H1 (cell line): ENCODE measurements around the gene MC5R. TPM values are rescaled to one million over a fixed set of nuclear protein-coding genes. Genes with fewer than 3 reads are reported as not detected.
A peak's percentile ranks its signal among the peaks of the same experiment; 100 is the strongest.

ENCODE experiments used
- CTCF ChIA-PET: fragments of 300-600 bp; sonication (Branson Sonifier 250); formaldehyde crosslinking; loops from one replicate; lab custom pipeline; 2021; ENCODE audit not compliant: partially characterized antibody; lab: Charles Lee
- POLR2A ChIA-PET: fragments of 300-600 bp; sonication (Branson Sonifier 250); formaldehyde crosslinking; loops from one replicate; lab custom pipeline; 2021; ENCODE audit warnings: inconsistent platforms; ENCODE audit not compliant: partially characterized antibody; lab: Charles Lee
- DNase-seq, 2 experiments: peaks; one replicate each; pipeline versions ENCODE4 v3.0.0 to v3.0.0-alpha.2; 2010 to 2022; ENCODE audit warnings: low spot score in 2 of 2, low read depth in 1 of 2, mixed read lengths in 1 of 2
- FAIRE-seq: peaks from 2 replicates; lab custom pipeline; 2011; peaks lifted over from hg19 to GRCh38; lab: Jason Lieb, UNC
- H2AFZ ChIP-seq: 2 replicates; pipeline ENCODE4 v1.8.1; 2012; ENCODE audit warnings: low read length, inconsistent platforms
- H2AK5ac ChIP-seq: 2 replicates; pipeline ENCODE4 v1.6.1; 2013; ENCODE audit warnings: low read depth, low read length
- H2BK120ac ChIP-seq: replicated peaks from 2 replicates; pipeline ENCODE3; 2013; ENCODE audit warnings: low read depth, low read length, inconsistent platforms
- H2BK12ac ChIP-seq: 2 replicates; pipeline ENCODE4 v1.6.1; 2013; ENCODE audit warnings: low read depth, low read length
- H2BK15ac ChIP-seq: 2 replicates; pipeline ENCODE4 v1.6.1; 2013; ENCODE audit warnings: low read length
- H2BK20ac ChIP-seq: 2 replicates; pipeline ENCODE4 v1.6.1; 2013; ENCODE audit warnings: low read length
- H2BK5ac ChIP-seq: 2 replicates; pipeline ENCODE4 v1.6.1; 2013; ENCODE audit warnings: low read depth, low read length
- H3K14ac ChIP-seq: 2 replicates; pipeline ENCODE4 v1.6.1; 2013; ENCODE audit warnings: inconsistent platforms; ENCODE audit not compliant: insufficient read length
- H3K18ac ChIP-seq: 2 replicates; pipeline ENCODE4 v1.6.1; 2013; ENCODE audit warnings: low read length; ENCODE audit errors: extremely low read depth
- H3K23ac ChIP-seq: 2 replicates; pipeline ENCODE4 v1.6.1; 2013; ENCODE audit warnings: inconsistent platforms; ENCODE audit not compliant: insufficient read length
- H3K23me2 ChIP-seq: 2 replicates; pipeline ENCODE4 v1.6.1; 2013; ENCODE audit warnings: low read depth, low read length
- H3K27ac ChIP-seq: 2 replicates; pipeline ENCODE4 v1.6.1; 2011; ENCODE audit warnings: low read depth, low read length, inconsistent platforms
- H3K27me3 ChIP-seq, 4 experiments: replicated peaks in 1 of 4; 1 replicate in 1 of 4; 2 replicates in 3 of 4; pipeline versions ENCODE4 v1.6.1 to v1.8.1; 2011 to 2013; ENCODE audit warnings: low read length in 3 of 4, mild to moderate bottlenecking in 3 of 4, inconsistent platforms in 2 of 4, mixed read lengths in 2 of 4, moderate library complexity in 1 of 4; ENCODE audit not compliant: control insufficient read depth in 3 of 4, insufficient read depth in 3 of 4; ENCODE audit errors: extremely low read depth in 1 of 4
- H3K36me3 ChIP-seq, 4 experiments: 2 replicates each; pipeline versions ENCODE4 v1.6.1 to v1.8.1; 2011 to 2013; ENCODE audit warnings: mild to moderate bottlenecking in 4 of 4, low read length in 3 of 4, moderate library complexity in 2 of 4, control low read depth in 1 of 4, inconsistent platforms in 1 of 4; ENCODE audit not compliant: insufficient read depth in 4 of 4, control insufficient read depth in 2 of 4
- H3K4ac ChIP-seq: replicated peaks from 2 replicates; pipeline ENCODE3; 2013; ENCODE audit warnings: low read length, low read depth, mixed read lengths, inconsistent platforms; ENCODE audit not compliant: insufficient read length
- H3K4me1 ChIP-seq, 4 experiments: replicated peaks in 1 of 4; 1 replicate in 1 of 4; 2 replicates in 3 of 4; pipeline versions ENCODE4 v1.6.1 to v1.8.1; 2011 to 2013; ENCODE audit warnings: low read length in 3 of 4, inconsistent platforms in 2 of 4, mixed read lengths in 1 of 4; ENCODE audit not compliant: insufficient read depth in 4 of 4, control insufficient read depth in 3 of 4
- H3K4me2 ChIP-seq, 2 experiments: 2 replicates each; pipeline versions ENCODE4 v1.6.1 to v1.8.1; 2011 to 2013; ENCODE audit warnings: low read depth in 2 of 2, low read length in 2 of 2, control low read depth in 1 of 2, inconsistent platforms in 1 of 2, mild to moderate bottlenecking in 1 of 2; ENCODE audit not compliant: insufficient read depth in 1 of 2
- H3K4me3 ChIP-seq, 4 experiments: fragments of 200-600, 300-600 bp in 1 of 4; sonication (generic), shearing (Covaris generic), sonication (Bioruptor Twin) in 1 of 4; 2 replicates each; pipeline versions ENCODE4 v1.5.1 to v1.8.1; 2011 to 2016; ENCODE audit warnings: low read length in 4 of 4, low read depth in 3 of 4, control low read depth in 2 of 4, inconsistent platforms in 2 of 4, mild to moderate bottlenecking in 2 of 4, mixed read lengths in 1 of 4, moderate library complexity in 1 of 4; ENCODE audit not compliant: insufficient read depth in 2 of 4; ENCODE audit errors: extremely low read depth in 1 of 4
- H3K56ac ChIP-seq: replicated peaks from 2 replicates; pipeline ENCODE3; 2013; ENCODE audit warnings: low read depth, mild to moderate bottlenecking, mixed read lengths, low read length, inconsistent platforms; ENCODE audit not compliant: insufficient read length
- H3K79me1 ChIP-seq: 2 replicates; pipeline ENCODE4 v1.6.1; 2013; ENCODE audit warnings: low read depth, low read length, control low read depth
- H3K79me2 ChIP-seq, 2 experiments: 2 replicates each; pipeline versions ENCODE4 v1.6.1 to v1.8.1; 2012 to 2013; ENCODE audit warnings: low read length in 2 of 2, mild to moderate bottlenecking in 2 of 2, inconsistent platforms in 1 of 2; ENCODE audit not compliant: insufficient read depth in 2 of 2, control insufficient read depth in 1 of 2
- H3K9ac ChIP-seq, 4 experiments: replicated peaks in 1 of 4; 1 replicate in 1 of 4; 2 replicates in 3 of 4; pipeline versions ENCODE4 v1.6.1 to v1.8.1; 2011 to 2013; ENCODE audit warnings: low read depth in 3 of 4, low read length in 3 of 4, control low read depth in 2 of 4, mild to moderate bottlenecking in 2 of 4, moderate library complexity in 2 of 4, inconsistent platforms in 1 of 4; ENCODE audit errors: extremely low read depth in 1 of 4
- H3K9me3 ChIP-seq, 2 experiments: 2 replicates each; pipeline versions ENCODE4 v1.6.1 to v1.8.1; 2012 to 2013; ENCODE audit warnings: mild to moderate bottlenecking in 2 of 2, moderate library complexity in 2 of 2, control low read depth in 1 of 2, inconsistent platforms in 1 of 2, low read depth in 1 of 2, low read length in 1 of 2, mixed read lengths in 1 of 2; ENCODE audit not compliant: insufficient read depth in 2 of 2
- H4K20me1 ChIP-seq, 2 experiments: replicated peaks in 1 of 2; 2 replicates each; pipeline versions ENCODE3 to v1.8.1; 2011 to 2013; ENCODE audit warnings: inconsistent platforms in 2 of 2, low read length in 2 of 2, mild to moderate bottlenecking in 1 of 2; ENCODE audit not compliant: insufficient read depth in 2 of 2, control insufficient read depth in 1 of 2
- H4K5ac ChIP-seq: 2 replicates; pipeline ENCODE4 v1.6.1; 2013; ENCODE audit warnings: low read length, low read depth, mixed read lengths, inconsistent platforms; ENCODE audit not compliant: insufficient read length
- H4K8ac ChIP-seq: 2 replicates; pipeline ENCODE4 v1.8.0; 2013; ENCODE audit warnings: mild to moderate bottlenecking, moderate library complexity, low read length, inconsistent platforms; ENCODE audit not compliant: insufficient read depth; ENCODE audit errors: extremely low read depth
- H4K91ac ChIP-seq: replicated peaks from 2 replicates; pipeline ENCODE3; 2013; ENCODE audit warnings: low read length, mixed read lengths, inconsistent platforms; ENCODE audit not compliant: insufficient read length
- ASH2L ChIP-seq: fragments of 200-600, 300-600 bp; sonication (generic); IDR thresholded peaks from one replicate; pipeline ENCODE4 v1.7.1; 2017; ENCODE audit warnings: low read length
- BRCA1 ChIP-seq: IDR thresholded peaks from 2 replicates; pipeline ENCODE4 v1.6.1; 2012; ENCODE audit warnings: low read depth, low read length, improper control_type of control experiment
- EGR1 ChIP-seq: IDR thresholded peaks from 2 replicates; pipeline ENCODE4 v1.6.1; 2011; ENCODE audit warnings: low read depth, low read length, borderline replicate concordance
- POU5F1 ChIP-seq: IDR thresholded peaks from 2 replicates; pipeline ENCODE4 v1.6.1; 2011; ENCODE audit warnings: low read depth, mild to moderate bottlenecking, low read length, moderate library complexity
- RAD21 ChIP-seq, 2 experiments: IDR thresholded peaks in 1 of 2; conservative IDR thresholded peaks in 1 of 2; 2 replicates each; pipeline ENCODE4 v1.6.1; 2011; ENCODE audit warnings: low read depth in 2 of 2, low read length in 2 of 2, improper control_type of control experiment in 1 of 2, inconsistent platforms in 1 of 2, mild to moderate bottlenecking in 1 of 2, moderate library complexity in 1 of 2
- SP4 ChIP-seq: IDR thresholded peaks from 2 replicates; pipeline ENCODE4 v1.6.1; 2012; ENCODE audit warnings: low read length, inconsistent platforms
- SUZ12 ChIP-seq: fragments of 200-600 bp; sonication (generic); IDR thresholded peaks from 2 replicates; pipeline ENCODE4 v1.6.1; 2012; ENCODE audit warnings: mild to moderate bottlenecking, inconsistent platforms, low read length, moderate library complexity, mixed read lengths
- TCF12 ChIP-seq: IDR thresholded peaks from 2 replicates; pipeline ENCODE4 v1.6.1; 2011; ENCODE audit warnings: low read depth, mild to moderate bottlenecking, low read length
- YY1 ChIP-seq: IDR thresholded peaks from 2 replicates; pipeline ENCODE4 v1.6.1; 2011; ENCODE audit warnings: low read depth, mild to moderate bottlenecking, low read length
- WGBS, 2 experiments: shearing (Covaris generic) in 1 of 2; methylation state at CpG; one replicate each; pipeline versions ENCODE4 v1.1.6 to v1.1.7; 2013 to 2015; ENCODE audit warnings: low lambda C conversion rate in 2 of 2, mixed read lengths in 2 of 2, inconsistent platforms in 1 of 2, low coverage in 1 of 2, missing lambda C conversion rate in 1 of 2; ENCODE audit not compliant: insufficient replicate concordance in 2 of 2, insufficient coverage in 1 of 2, insufficient read length in 1 of 2; ENCODE audit errors: extremely low coverage in 1 of 2, missing lambda C conversion rate in 1 of 2; 5-methylcytosine and 5-hydroxymethylcytosine counted together
- polyA plus RNA-seq, 7 experiments: library from polyadenylated mRNA; depleted of rRNA in 3 of 7; stranded (reverse) in 5 of 7; unstranded in 2 of 7; fragments of >200 nt in 5 of 7; fragments of 200-250 nt in 2 of 7; gene quantifications; 1 replicate in 5 of 7; 2 replicates in 1 of 7; 4 replicates in 1 of 7; pipeline versions ENCODE4 v1.2.1 to v1.2.3, GENCODE V29; 2011 to 2013; ENCODE audit warnings: missing spikeins in 2 of 7, mixed read lengths in 2 of 7
- total RNA-seq: library from RNA; stranded (reverse); fragmentation: NEBNext Ultra II Directional; extraction: Animal tissue kit (Norgen Biotek cat#: 25700); gene quantifications from 2 replicates; pipeline ENCODE4 v1.2.1, GENCODE V29; 2021

MC5R gene
- total and polyA plus RNA-seq, 2 of the 8 experiments (the other 6 are each of a cell fraction or from before 2014, with no cell fraction given): 0.37 to 1.4 TPM

GRCh38 chr18:13800505-13801259, 23.3 kb upstream of the MC5R start:
- Histone ChIP-seq H3K79me1 (no peaks in the 10 kb centered on the region), H2BK120ac (peak overlapping the region; percentile 72), H3K9ac (peak overlapping the region in 1 of 4 experiments; percentile 4; a peak in 2 of 7 replicates), H4K20me1 (no peaks in the 10 kb centered on the region), H4K8ac (peak overlapping the region; percentile 87; the same call in 1 of the 2 replicates), H2BK15ac (peak overlapping the region; percentile 36; the same call in 1 of the 2 replicates), H4K5ac (no peak overlapping the region), H3K4me3 (peak overlapping the region; percentile 24 to 56 (median 48); a peak in 7 of 8 replicates), H3K4me2 (peak overlapping the region; percentile 53 to 74), H3K18ac (peak overlapping the region; percentile 88), H3K23ac (no peak overlapping the region), H2BK12ac (peak overlapping the region; percentile 53), H2AFZ (peak overlapping the region; percentile 93), H2AK5ac (no peak overlapping the region), H3K23me2 (no peaks in the 10 kb centered on the region; the same call in 1 of the 2 replicates), H3K4me1 (peaks cover 2 to 11% (median 11%) of the 10 kb centered on the region in 4 experiments), H3K27me3 (peaks cover 0 to 13% (median 5%) of the 10 kb centered on the region in 4 experiments; a peak in 2 of 7 replicates), H3K36me3 (no peaks in the 10 kb centered on the region), H2BK20ac (no peak overlapping the region), H3K27ac (no peak overlapping the region), H3K9me3 (no peaks in the 10 kb centered on the region), H4K91ac (peak overlapping the region; percentile 94), H3K56ac (no peak overlapping the region), H3K4ac (peak overlapping the region; percentile 28), H3K14ac (no peak overlapping the region), H2BK5ac (peak overlapping the region; percentile 60; the same call in 1 of the 2 replicates), H3K79me2 (no peaks in the 10 kb centered on the region)
- DNase-seq: peak; percentile 50 to 75
- ChIA-PET POLR2A (interaction anchor here (0.9 to 1.0 kb wide), 2 partner anchors 12 to 74 kb away, joined by 3 read pairs; partner anchors contain the start of genes FAM210A and RNMT), CTCF (interaction anchor here (0.6 to 1.1 kb wide), 4 partner anchors 10 to 288 kb away, joined by 3 to 7 read pairs (median 3); no protein-coding TSS in a partner anchor)
- 13% methylated on average over 30 of the region's 30 CpGs; no CpG with 5 or more reads in 1 of the 2 experiments for WGBS, 2 experiments
- FAIRE-seq: no peak
- TF ChIP-seq SP4: no peak
- peak; percentile 47 for TF ChIP-seq ASH2L
- TF ChIP-seq POU5F1: no peak
- TF ChIP-seq TCF12: 0 out of 2 replicates have a peak, but pooled peaks have one; percentile 32
- TF ChIP-seq RAD21 (IDR thresholded peaks at IDR 0.05 in 1 of 2, conservative IDR thresholded peaks at IDR 0.05 in 1 of 2; ENCODE audit: low read depth in 2 of 2, low read length in 2 of 2): peak; percentile 61 to 72
- peak; percentile 59; the same call in 1 of the 2 replicates for TF ChIP-seq EGR1
- TF ChIP-seq SUZ12: peak; percentile 41; the same call in 1 of the 2 replicates
- no peak for TF ChIP-seq YY1
- no peak for TF ChIP-seq BRCA1
